Measurements from ENCODE around the gene SEMA4D. TPM values are rescaled to one million over a fixed set of nuclear protein-coding genes. Genes with fewer than 3 reads are reported as not detected.

The SEMA4D gene
- total and polyA plus RNA-seq, 2 experiments from 2014 or later = 9.4 to 10.4 TPM

- Histone ChIP-seq H3K4me3 (no peak overlapping the region), H2AFZ (no peak overlapping the region), H3K4me2 (no peak overlapping the region), H3K9me3 (ENCODE audit: low read depth) (no peaks in the 10 kb centered on the region), H3K79me2 (no peaks in the 10 kb centered on the region), H4K20me1 (ENCODE audit: insufficient read depth, poor library complexity, severe bottlenecking) (no peaks in the 10 kb centered on the region), H3K27me3 (no peaks in the 10 kb centered on the region), H3K4me1 (ENCODE audit: insufficient read depth) (no peaks in the 10 kb centered on the region), H3K36me3 (replicated peaks; ENCODE audit: insufficient read depth, low read depth) (no peaks in the 10 kb centered on the region), H3K9me2 (replicated peaks; ENCODE audit: insufficient read depth) (no peaks in the 10 kb centered on the region), H3K27ac (no peak overlapping the region)
- no peak for DNase-seq (ENCODE audit: low spot score)
- 87% methylated on average over 10 of the region's 11 CpGs for WGBS (ENCODE audit: low lambda C conversion rate, missing lambda C conversion rate)
- TF ChIP-seq EZH2phosphoT487 (IDR thresholded peaks at IDR 0.05; ENCODE audit: low read depth, severe bottlenecking, unreplicated experiment) = no peak
- no peak for TF ChIP-seq EZH2 (IDR thresholded peaks at IDR 0.05; ENCODE audit: borderline replicate concordance)
- no peak for TF ChIP-seq CTCF (IDR thresholded peaks at IDR 0.05; ENCODE audit: poor library complexity)
Measured at GRCh38 chr9:89405826-89406225, 92.1 kb downstream of the SEMA4D start.

- Histone ChIP-seq H3K27me3 (no peaks in the 10 kb centered on the region), H3K9me2 (replicated peaks; ENCODE audit: insufficient read depth) (no peaks in the 10 kb centered on the region), H3K79me2 (no peaks in the 10 kb centered on the region), H3K4me2 (no peak overlapping the region), H3K4me3 (no peak overlapping the region), H2AFZ (no peak overlapping the region), H3K36me3 (replicated peaks; ENCODE audit: insufficient read depth, low read depth) (no peaks in the 10 kb centered on the region), H4K20me1 (ENCODE audit: insufficient read depth, poor library complexity, severe bottlenecking) (no peaks in the 10 kb centered on the region), H3K4me1 (ENCODE audit: insufficient read depth) (no peaks in the 10 kb centered on the region), H3K9me3 (ENCODE audit: low read depth) (no peaks in the 10 kb centered on the region), H3K27ac (no peak overlapping the region)
- no peak for DNase-seq (ENCODE audit: low spot score)
- 97% methylated on average over 11 of the region's 11 CpGs for WGBS (ENCODE audit: low lambda C conversion rate, missing lambda C conversion rate)
- TF ChIP-seq EZH2phosphoT487 (IDR thresholded peaks at IDR 0.05; ENCODE audit: low read depth, severe bottlenecking, unreplicated experiment) = no peak
- no peak for TF ChIP-seq EZH2 (IDR thresholded peaks at IDR 0.05; ENCODE audit: borderline replicate concordance)
- TF ChIP-seq CTCF (IDR thresholded peaks at IDR 0.05; ENCODE audit: poor library complexity) = no peak
Measured at GRCh38 chr9:89404074-89404473, 93.8 kb downstream of the SEMA4D start.

GRCh38 chr9:89402695-89403427 lies 95.1 kb downstream of the SEMA4D start:
- no peak overlapping the region for H2AFZ ChIP-seq
- no peaks in the 10 kb centered on the region for H3K4me1 ChIP-seq (ENCODE audit: insufficient read depth)
- H3K27ac ChIP-seq = no peak overlapping the region
- H3K9me2 ChIP-seq (replicated peaks; ENCODE audit: insufficient read depth) = no peaks in the 10 kb centered on the region
- no peaks in the 10 kb centered on the region for H3K9me3 ChIP-seq (ENCODE audit: low read depth)
- TF ChIP-seq EZH2 (IDR thresholded peaks at IDR 0.05; ENCODE audit: borderline replicate concordance) (no peak), EZH2phosphoT487 (IDR thresholded peaks at IDR 0.05; ENCODE audit: low read depth, severe bottlenecking, unreplicated experiment) (no peak), CTCF (IDR thresholded peaks at IDR 0.05; ENCODE audit: poor library complexity) (no peak)
- no peak for DNase-seq (ENCODE audit: low spot score)
- no peaks in the 10 kb centered on the region for H3K36me3 ChIP-seq (replicated peaks; ENCODE audit: insufficient read depth, low read depth)
- no peaks in the 10 kb centered on the region for H3K27me3 ChIP-seq
- H3K79me2 ChIP-seq = no peaks in the 10 kb centered on the region
- 91% methylated on average over 14 of the region's 14 CpGs for WGBS (ENCODE audit: low lambda C conversion rate, missing lambda C conversion rate)
- no peak overlapping the region for H3K4me2 ChIP-seq
- H4K20me1 ChIP-seq (ENCODE audit: insufficient read depth, poor library complexity, severe bottlenecking) = no peaks in the 10 kb centered on the region
- H3K4me3 ChIP-seq = no peak overlapping the region
